ENCODE measurements around the gene EXOC8.
A peak's percentile ranks its signal among the peaks of the same experiment; 100 is the strongest.

EXOC8 gene, protein sequence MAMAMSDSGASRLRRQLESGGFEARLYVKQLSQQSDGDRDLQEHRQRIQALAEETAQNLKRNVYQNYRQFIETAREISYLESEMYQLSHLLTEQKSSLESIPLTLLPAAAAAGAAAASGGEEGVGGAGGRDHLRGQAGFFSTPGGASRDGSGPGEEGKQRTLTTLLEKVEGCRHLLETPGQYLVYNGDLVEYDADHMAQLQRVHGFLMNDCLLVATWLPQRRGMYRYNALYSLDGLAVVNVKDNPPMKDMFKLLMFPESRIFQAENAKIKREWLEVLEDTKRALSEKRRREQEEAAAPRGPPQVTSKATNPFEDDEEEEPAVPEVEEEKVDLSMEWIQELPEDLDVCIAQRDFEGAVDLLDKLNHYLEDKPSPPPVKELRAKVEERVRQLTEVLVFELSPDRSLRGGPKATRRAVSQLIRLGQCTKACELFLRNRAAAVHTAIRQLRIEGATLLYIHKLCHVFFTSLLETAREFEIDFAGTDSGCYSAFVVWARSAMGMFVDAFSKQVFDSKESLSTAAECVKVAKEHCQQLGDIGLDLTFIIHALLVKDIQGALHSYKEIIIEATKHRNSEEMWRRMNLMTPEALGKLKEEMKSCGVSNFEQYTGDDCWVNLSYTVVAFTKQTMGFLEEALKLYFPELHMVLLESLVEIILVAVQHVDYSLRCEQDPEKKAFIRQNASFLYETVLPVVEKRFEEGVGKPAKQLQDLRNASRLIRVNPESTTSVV

DNA sequence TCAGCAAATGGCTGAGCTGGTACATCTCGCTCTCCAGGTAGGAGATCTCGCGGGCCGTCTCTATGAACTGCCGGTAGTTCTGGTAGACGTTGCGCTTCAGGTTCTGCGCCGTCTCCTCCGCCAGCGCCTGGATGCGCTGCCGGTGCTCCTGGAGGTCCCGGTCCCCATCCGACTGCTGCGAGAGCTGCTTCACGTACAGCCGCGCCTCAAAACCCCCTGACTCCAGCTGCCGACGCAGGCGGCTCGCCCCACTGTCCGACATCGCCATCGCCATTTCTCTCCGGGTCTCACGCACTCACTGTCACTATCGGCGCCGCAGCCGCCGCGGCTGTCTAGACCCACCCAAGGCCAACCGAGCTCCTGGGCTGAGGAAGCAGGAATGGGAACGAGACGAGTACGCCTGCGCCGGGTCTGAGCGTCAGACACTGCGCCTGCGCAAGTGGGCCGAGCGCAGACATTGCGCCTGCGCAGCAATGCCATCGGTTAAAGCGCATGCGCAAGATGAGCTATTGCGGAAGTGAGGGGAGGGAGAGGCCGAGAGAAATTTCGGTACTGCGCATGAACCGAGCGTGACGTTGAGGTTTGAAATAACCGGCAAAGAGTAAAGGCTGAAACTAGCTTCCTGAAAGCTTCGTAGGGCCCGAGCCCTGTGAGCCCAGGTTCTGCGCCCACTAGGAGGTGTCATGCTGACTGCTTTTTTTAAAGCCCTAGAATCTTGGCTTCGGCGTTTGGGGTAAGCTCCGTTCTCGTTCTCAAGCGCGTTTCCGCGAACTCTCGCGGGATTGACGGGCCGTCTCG is at the start of gene EXOC8:
Gene EXOC8 (minus strand): TSS at position 381 of the 798 bp plus-strand sequence. CDS start 107 bp downstream, at position 274.
- DNase-seq (ENCODE audit: low read depth in 2 of 2, low spot score in 1 of 2) = peak; percentile 94 to 97

DNA sequence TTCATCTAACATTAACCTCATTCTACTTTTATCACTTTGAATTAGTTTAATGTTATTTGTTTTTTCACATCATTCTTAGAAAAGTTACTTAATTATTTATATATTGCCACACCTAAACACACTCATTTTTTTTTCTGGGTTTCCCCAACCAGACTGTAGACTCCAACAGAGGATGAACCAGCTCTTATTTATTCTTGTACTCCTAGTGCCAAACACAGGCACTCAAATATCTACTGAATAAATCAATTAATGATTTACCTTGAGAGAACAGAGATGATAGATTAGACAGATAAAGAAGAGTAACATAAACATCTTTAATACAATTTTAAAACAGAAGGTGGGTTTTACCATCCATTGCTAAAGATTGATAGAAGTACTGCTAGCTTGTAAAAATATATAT is 48.8 kb upstream of the EXOC8 start:
- no peak for DNase-seq (ENCODE audit: low read depth in 2 of 2, low spot score in 1 of 2)

DNA sequence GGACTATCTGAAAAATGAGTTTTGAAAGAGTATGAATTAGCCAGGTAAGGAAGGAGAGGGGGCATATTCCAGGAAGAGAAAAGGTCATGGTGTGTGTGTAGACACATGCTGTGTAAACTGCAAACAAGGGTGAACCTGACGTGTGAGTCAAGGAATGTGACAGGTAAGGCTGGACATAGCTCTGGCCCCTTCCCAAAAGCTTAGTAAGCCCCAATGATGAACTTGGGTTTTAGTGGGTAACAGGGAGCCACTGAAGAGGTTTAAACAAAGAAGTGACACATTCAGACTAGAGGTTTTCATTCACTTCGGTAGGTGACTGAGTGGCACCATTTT is 47.7 kb upstream of the EXOC8 start:
- no peak for DNase-seq (ENCODE audit: low read depth in 2 of 2, low spot score in 1 of 2)

DNA sequence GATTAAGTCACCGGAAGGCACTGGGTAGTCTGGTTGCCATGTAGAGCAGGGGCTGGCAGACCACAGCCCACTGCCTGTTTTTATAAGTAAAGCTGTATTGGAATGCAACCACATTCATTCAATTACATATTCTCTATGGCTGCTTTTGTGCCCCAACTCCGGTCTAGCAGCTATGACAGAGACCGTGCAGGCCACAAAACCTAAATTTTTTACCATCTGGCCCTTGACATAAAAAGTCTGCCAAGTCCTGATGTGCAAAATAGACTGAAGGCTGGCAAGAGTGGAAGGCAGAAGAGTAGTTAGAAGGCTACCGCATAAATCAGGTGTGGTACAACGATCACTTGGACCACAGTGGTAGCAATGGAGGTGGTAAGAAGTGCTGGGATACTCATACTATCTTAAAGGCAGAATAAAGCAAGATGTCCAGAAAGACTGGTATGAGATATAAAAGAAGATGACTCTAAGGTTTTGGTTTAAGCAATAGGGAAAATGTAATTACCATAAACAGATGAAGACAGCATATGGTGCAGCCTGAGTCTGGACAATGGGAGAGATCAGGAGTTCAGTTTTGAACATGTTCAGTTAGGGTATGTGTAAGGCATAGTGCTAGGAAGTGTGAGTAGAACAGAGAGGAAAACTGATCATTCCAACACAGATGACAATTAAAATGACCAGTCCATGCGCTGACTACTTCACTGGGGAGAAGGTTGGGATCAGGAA is 47.2 kb upstream of the EXOC8 start:
- no peak for DNase-seq (ENCODE audit: low read depth in 2 of 2, low spot score in 1 of 2)

DNA sequence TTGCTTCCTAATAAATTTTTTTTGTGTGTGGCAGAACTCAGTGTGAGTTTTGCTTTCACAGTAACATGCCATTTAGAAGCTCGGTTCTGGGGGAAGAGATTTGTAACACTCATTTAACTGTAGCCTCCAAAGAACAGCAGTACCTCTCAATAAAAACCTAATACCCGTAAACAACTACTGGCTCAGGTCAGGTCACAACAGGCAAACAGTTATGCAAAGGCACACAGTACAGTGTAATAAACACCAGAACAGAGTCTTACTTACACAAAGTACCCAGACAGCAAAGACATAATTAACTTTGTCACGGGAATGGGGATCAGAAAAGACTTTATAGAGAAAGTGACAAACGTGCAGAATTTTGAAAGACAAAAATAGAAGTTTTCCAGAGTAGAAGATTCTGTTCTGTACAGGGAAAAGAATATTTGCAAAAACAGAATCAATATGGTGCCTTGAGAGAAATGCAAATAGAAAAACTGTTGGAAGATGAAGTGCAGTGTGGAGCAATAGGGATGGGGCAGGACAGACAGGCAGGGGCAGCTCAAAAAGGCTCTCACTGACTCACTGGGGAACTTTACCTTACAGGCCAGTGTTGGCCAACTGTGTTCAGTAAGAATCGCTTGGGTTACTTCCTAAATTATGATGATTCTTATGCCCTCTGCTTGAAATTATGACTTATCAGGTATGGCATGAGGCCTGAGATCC is 45.7 kb upstream of the EXOC8 start:
- no peak for DNase-seq (ENCODE audit: low read depth in 2 of 2, low spot score in 1 of 2)

DNA sequence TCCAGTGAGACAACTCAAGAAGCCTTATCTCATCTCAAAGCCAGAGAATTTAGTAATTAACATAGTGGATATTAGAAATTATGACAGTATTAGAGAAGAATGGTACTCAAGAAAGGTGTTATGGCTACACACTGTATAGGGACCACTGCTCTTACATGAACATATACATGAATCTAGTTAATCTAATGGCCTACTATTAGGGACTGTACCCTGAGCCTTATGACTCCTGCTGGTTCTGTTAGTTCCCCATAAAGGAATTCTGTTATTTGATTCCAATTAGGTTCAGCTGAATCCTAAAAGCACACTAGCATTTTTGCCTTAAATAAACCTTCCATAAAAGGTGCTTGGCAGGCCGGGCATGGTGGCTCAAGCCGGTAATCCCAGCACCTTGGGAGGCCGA is 44.8 kb upstream of the EXOC8 start:
- no peak for DNase-seq (ENCODE audit: low read depth in 2 of 2, low spot score in 1 of 2)

DNA sequence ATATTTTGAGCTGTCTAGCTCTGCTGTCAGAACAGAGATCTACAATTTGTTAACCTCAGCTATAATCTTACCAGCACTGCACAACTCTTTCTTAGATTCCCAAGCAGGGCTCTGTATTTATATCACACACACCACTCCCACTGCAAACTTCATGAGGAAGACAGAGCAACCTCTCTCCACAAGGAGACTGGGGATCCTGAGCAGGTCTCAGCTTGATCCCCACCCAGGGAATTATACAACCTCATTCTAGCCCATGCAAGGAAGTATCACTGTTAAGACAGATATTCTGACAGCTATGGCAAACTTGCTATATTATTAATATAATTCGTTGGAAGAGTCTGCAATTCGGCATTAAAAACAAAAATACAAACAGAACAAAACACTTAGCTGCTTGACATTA is 44.1 kb upstream of the EXOC8 start:
- DNase-seq (ENCODE audit: low read depth in 2 of 2, low spot score in 1 of 2) = no peak

DNA sequence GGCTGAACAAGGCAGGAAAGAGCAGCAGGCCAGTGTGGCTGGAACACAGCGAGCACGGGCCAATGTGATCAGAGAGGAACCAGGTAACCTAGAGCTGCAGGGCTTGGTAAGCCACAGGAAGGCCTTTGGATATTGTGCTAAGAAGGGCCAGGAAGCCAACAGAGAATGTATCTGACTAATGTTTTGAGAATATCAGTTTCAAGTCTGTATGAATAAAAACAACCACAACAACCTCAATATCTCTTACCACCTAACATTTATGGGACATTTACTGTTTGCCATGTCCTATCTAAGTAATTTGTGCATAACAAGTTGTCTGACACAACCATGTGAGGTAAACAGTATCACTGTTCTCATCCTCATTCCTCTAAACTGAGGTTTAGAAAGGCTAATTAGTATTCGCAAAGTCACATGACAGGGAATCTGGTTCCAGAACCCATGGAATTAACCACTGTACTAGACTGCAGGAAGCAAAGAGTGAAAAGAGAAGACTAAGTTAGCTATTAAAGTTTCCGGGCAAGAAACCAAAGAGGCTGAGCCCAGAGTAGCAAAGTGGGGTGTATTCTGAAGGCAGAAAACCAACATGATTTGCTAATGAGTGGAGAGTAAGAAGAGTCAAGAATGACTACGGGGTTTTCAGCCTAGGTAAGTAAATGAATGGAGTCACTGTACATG is 39.4 kb upstream of the EXOC8 start:
- no peak for DNase-seq (ENCODE audit: low read depth in 2 of 2, low spot score in 1 of 2)

DNA sequence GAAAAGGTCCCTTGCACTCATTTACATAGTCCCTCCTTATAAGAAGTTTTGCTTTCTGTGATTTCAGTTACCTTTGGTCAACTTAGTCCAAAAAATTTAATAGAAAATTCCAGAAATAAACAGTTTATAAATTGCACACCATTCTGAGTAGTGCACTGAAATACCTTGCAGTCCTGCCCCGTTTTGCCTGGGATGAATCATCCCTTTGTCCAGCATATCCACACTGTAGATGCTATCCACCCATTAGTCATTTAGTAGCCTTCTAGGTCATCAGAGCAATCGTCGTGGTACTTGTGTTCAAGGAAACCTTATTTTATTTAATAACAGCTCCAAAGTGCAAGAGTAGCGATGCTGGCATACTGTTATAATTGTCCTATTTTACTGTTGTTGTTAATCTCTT is 38.4 kb upstream of the EXOC8 start:
- no peak for DNase-seq (ENCODE audit: low read depth in 2 of 2, low spot score in 1 of 2)

DNA sequence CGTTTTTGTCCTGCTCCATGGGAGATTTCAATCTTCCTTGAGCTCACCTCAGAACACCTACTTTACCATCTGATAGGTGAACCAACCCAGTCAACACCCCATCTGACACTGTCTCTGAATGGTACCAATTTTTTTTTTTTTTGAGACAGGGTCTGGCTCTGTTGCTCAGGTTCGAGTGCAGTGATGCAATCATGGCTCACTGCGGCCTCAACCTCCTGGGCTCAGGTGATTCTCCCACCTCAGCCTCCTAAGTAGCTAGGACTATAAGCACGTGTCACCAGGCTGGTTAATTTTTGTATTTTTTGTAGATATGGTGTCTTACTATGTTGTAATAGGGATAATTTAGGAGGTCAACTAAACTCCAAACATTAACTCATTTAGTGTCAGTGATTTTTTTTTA is 36.7 kb upstream of the EXOC8 start:
- DNase-seq (ENCODE audit: low read depth in 2 of 2, low spot score in 1 of 2) = no peak

DNA sequence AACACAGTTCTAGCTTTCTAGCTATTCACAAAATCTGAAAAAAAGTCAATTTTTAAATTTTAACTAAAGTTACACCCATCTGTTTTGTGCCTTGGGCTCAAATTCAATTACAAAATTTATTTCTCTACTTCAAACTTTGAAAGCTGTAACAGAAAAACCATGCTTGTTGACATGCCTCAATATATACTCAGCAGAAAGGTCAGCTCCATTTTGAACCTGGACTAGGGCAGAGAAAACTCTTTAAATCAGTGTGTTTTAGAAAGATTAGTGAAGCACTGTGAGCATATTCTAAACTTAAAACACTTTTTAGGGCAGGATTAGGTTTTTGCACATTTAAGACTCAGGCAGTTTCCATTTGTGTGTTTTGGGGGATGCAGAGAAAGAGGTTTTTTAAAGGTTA is 34.8 kb upstream of the EXOC8 start:
- DNase-seq (ENCODE audit: low read depth in 2 of 2, low spot score in 1 of 2) = no peak

DNA sequence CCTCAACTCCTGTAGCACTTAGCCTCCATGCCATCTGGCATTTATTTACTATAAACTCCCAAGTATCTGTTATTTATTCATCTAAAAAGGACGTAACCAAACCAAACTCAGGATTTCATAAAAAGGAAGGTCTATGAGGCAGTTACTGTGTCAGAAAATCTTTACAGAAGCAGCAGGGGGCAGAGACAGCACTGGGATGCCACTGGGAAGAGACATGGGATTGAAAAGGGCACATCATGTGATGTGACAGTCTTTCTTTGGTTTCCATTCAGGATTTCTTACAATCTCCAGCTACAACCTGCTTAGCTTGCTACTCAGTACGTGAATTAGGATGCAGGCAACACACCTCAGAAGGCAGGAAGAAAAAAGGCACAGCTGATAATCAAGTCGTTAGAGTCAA is 31.6 kb upstream of the EXOC8 start:
- no peak for DNase-seq (ENCODE audit: low read depth in 2 of 2, low spot score in 1 of 2)

DNA sequence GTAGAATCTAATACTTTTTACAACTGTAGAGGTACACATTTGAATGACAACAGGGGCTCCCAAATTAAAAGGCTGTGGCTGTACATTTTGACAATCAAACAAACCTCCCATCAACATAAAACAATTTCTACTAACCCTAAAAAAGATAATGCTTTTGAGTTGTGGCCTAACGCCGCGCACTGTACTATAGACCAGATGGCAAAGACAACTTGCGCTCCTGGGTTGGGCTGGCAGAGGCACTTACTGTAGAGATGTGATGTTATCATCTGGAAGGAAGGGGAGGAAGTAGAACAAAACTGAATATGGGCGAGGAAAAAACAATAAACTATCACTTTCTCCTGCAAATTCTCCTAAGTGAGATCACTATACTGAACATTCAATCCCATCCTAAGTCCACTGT is 26.5 kb upstream of the EXOC8 start:
- DNase-seq (ENCODE audit: low read depth in 2 of 2, low spot score in 1 of 2) = no peak

DNA sequence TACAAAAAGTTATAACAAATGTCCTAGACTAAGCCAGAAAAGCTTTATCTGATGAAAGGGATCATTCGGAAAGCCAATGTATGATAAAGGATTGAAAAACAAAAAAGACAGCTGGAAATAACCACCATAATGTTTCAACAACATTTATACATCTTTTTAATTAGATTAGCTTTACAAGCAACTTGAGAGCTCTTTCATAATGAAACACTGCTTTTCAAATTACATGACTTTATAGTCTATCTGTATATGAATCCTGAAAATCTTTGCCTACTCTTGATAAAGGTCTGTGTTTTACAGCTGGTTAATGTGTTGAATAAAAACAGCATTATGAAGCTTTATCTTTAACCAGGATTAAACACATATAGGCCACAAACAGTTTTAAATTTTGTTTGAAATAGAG is 26.0 kb upstream of the EXOC8 start:
- DNase-seq (ENCODE audit: low read depth in 2 of 2, low spot score in 1 of 2) = no peak

DNA sequence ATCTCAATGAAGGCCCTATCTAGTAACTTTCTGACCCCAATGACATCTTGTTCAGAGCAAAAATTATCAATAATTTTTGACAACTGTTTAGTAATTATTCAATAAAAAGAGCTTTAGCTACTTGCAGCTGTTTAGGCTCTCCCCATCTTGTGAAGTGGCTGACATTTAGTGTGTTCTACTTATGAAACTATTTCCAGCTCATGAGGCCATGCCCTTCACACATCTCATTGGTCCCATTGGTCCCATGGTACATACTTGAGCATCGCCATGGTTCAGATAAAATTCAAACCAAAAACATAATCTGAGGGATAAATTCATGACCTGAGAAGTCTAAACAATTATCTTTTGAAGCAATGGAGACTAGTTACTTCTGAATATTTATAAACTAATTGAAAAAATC is 24.7 kb upstream of the EXOC8 start:
- DNase-seq (ENCODE audit: low read depth in 2 of 2, low spot score in 1 of 2) = no peak

DNA sequence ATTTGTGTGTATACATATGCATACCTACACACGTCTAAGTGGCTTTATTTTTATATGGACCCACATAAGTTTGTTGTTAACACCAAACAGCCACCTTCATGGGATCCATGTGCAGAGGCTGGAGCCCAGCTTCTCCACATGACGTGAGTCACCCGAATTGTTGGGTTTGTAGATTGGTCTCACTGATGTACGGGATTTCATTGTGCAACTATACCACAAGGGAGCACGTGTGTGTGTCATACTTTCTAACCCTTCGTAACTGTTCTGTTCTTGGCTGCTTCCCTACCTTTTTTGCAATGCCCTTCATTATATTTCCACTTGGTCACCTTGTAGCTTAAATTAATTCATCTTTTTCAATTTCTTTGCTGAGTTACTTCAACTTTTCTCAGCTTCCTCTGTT is 21.5 kb upstream of the EXOC8 start:
- DNase-seq (ENCODE audit: low read depth in 2 of 2, low spot score in 1 of 2) = no peak

DNA sequence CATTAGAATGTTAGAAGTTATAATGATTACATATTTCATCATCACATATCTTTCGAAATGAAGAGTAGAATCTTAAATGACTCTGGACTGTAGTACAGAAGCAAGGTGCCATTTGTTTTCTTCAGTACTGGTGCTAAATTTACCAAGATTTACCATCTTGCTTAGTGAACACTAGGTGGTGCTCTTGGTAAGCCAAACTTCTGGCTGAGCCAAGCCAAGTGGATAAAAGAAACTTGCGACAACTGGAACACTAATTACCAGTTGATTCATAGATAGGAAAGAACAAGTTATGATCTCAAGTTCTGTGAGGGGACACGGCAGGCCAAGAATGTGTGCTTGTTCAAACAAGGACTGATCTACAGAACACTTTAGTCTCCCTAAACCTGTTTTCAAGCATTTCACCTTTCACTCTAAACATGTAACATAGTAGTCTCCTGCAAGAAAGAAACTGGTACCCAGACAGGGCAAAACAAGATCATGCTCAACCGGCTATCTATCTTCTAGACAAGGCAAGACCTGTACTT is 20.2 kb upstream of the EXOC8 start:
- DNase-seq (ENCODE audit: low read depth in 2 of 2, low spot score in 1 of 2) = no peak

DNA sequence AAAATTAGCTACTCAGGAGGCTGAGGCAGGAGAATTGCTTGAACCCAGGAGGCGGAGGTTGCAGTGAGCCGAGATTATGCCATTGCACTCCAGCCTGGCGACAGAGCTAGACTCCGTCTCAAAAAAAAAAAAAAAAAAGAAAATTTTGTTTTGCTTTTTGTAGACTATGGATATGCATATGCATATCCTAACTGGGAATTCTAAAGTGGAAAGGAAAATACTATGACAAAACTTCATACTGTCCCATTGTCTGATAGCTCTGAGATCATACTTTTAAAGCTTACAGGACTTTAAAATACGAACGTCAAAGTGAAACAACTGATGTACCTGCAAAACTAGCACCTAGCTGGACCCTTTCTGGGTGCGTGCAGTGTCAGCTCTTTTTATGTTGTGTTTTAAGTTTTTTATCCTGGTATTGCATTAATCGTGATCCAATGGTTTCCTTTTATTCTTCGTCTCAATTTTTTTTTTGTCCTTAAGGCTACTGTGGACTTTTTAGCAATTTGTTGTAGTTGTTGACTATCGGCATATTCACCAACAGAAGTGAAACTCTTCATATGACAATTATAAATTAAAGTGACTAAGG is 19.6 kb upstream of the EXOC8 start:
- DNase-seq (ENCODE audit: low read depth in 2 of 2, low spot score in 1 of 2) = no peak

DNA sequence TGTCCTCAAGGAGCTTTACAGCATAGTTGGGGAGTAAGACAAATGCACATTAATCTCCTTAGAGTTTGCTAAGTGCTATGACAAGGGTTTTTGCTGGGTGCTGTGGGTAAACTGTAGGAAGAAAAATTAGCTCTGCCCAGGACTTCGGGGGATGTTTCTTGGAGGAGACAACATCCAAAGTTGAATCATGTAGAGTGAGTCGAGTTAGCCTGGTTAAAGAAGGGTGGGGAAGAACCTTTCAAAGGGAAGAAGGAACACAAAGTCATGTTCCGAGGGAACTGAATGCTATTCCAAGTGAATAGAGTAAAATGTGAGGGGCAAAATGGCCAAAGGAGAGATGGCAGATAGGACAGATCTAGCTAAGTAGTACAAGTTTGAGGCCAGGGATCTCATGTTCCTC is 17.5 kb upstream of the EXOC8 start:
- no peak for DNase-seq (ENCODE audit: low read depth in 2 of 2, low spot score in 1 of 2)

Data from stimulated activated CD8-positive, alpha-beta memory T cell treated with anti-CD3 and anti-CD28 coated beads, Interleukin-4, amount 100 ng/mL, for 1 hour (primary cell).